ENCODE results near the gene CERS6. TPM values are rescaled to one million over a fixed set of nuclear protein-coding genes. Genes with fewer than 3 reads are reported as not detected.

CERS6 gene
- total RNA-seq, 1 donor from 2014 or later, result 30.8 TPM

DNA sequence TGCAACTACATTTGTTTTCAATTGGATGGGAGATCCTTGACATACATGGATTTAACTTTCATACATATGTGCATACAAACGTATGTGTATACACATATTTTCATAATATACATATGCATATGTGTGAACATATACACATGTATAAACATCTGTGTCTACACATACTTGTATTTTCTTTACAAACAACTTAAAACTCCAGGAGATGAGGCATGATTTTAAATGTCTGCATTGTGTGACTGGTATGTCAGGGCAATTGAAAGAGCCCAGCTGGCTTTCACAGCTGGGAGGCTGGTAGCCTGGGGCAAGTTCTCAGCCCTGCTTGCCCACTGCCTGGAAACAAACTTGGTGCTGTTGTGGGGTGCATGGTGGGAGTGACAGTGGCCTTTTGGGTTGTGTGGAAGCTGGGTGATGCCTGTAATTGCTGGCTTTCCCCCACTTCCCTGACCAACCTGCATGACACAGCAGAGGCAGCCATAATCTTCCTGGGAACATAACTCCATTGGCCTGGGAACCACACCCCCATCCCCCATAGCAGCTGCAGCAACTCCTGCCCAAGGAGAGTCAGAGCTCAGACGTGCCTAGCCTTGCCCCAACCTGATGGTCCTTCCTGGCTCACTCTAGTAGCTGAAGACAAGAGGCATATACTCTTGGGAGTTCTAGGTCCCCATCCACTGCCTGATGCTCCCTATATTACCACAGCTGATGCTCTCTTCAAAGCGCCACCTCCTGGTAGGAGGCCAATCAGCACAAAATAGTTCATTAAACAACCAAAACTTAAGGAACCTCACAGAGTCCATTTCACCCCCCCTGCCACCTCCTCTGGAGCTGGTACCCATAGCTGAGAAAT is 158.3 kb downstream of the CERS6 start:
- Histone ChIP-seq H3K4me3 (ENCODE audit: low read length in 3 of 3) (no peak overlapping the region), H3K9ac (ENCODE audit: low read depth in 1 of 3, low read length in 3 of 3) (no peak overlapping the region), H3K4me1 (ENCODE audit: control insufficient read depth in 3 of 3, insufficient read depth in 3 of 3, low read length in 3 of 3) (peaks cover 2 to 10% (median 7%) of the 10 kb centered on the region in 3 donors), H3K27ac (ENCODE audit: low read depth, low read length) (no peak overlapping the region), H3K9me3 (ENCODE audit: control insufficient read depth in 3 of 3, low read length in 3 of 3) (no peaks in the 10 kb centered on the region), H3K27me3 (ENCODE audit: control insufficient read depth in 3 of 3, insufficient read depth in 3 of 3, low read length in 3 of 3) (no peaks in the 10 kb centered on the region), H3K36me3 (ENCODE audit: control insufficient read depth in 3 of 3, insufficient read depth in 3 of 3, low read length in 3 of 3) (no peaks in the 10 kb centered on the region)

GRCh38 chr2:168620554-168620953 is 164.5 kb downstream of the CERS6 start:
- Histone ChIP-seq H3K9ac (ENCODE audit: low read depth in 1 of 3, low read length in 3 of 3) (no peak overlapping the region), H3K27me3 (ENCODE audit: control insufficient read depth in 3 of 3, insufficient read depth in 3 of 3, low read length in 3 of 3) (no peaks in the 10 kb centered on the region), H3K36me3 (ENCODE audit: control insufficient read depth in 3 of 3, insufficient read depth in 3 of 3, low read length in 3 of 3) (no peaks in the 10 kb centered on the region), H3K27ac (ENCODE audit: low read depth, low read length) (no peak overlapping the region), H3K4me3 (ENCODE audit: low read length in 3 of 3) (no peak overlapping the region), H3K4me1 (ENCODE audit: control insufficient read depth in 3 of 3, insufficient read depth in 3 of 3, low read length in 3 of 3) (no peaks in the 10 kb centered on the region), H3K9me3 (ENCODE audit: control insufficient read depth in 3 of 3, low read length in 3 of 3) (no peaks in the 10 kb centered on the region)

GRCh38 chr2:168622559-168622958 is 166.5 kb downstream of the CERS6 start:
- H3K27me3 ChIP-seq (ENCODE audit: control insufficient read depth in 3 of 3, insufficient read depth in 3 of 3, low read length in 3 of 3), result no peaks in the 10 kb centered on the region
- no peak overlapping the region for H3K27ac ChIP-seq (ENCODE audit: low read depth, low read length)
- no peak overlapping the region for H3K9ac ChIP-seq (ENCODE audit: low read depth in 1 of 3, low read length in 3 of 3)
- no peaks in the 10 kb centered on the region for H3K4me1 ChIP-seq (ENCODE audit: control insufficient read depth in 3 of 3, insufficient read depth in 3 of 3, low read length in 3 of 3)
- no peak overlapping the region for H3K4me3 ChIP-seq (ENCODE audit: low read length in 3 of 3)
- no peaks in the 10 kb centered on the region for H3K9me3 ChIP-seq (ENCODE audit: control insufficient read depth in 3 of 3, low read length in 3 of 3)
- no peaks in the 10 kb centered on the region for H3K36me3 ChIP-seq (ENCODE audit: control insufficient read depth in 3 of 3, insufficient read depth in 3 of 3, low read length in 3 of 3)

DNA sequence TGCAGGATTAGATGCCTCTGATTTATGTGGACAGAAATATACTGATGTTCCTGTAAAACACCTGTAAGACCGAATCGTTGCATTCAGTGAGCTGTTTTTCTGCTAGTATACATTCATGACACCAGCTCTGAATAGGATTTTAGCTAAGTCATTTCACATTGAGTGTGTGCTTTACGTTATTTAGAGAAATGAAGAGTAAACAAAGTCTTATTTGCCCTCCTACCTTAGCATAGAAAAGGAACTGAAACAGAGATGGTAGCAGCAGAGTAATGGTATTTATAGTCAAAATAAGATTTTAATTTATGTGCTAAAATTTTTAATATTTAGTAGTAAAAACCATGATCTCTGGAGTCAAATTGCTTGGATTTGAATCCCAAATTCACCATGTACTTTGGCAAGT is 168.0 kb downstream of the CERS6 start:
- Histone ChIP-seq H3K27me3 (ENCODE audit: control insufficient read depth in 3 of 3, insufficient read depth in 3 of 3, low read length in 3 of 3) (no peaks in the 10 kb centered on the region), H3K9ac (ENCODE audit: low read depth in 1 of 3, low read length in 3 of 3) (no peak overlapping the region), H3K9me3 (ENCODE audit: control insufficient read depth in 3 of 3, low read length in 3 of 3) (no peaks in the 10 kb centered on the region), H3K27ac (ENCODE audit: low read depth, low read length) (no peak overlapping the region), H3K4me3 (ENCODE audit: low read length in 3 of 3) (no peak overlapping the region), H3K36me3 (ENCODE audit: control insufficient read depth in 3 of 3, insufficient read depth in 3 of 3, low read length in 3 of 3) (no peaks in the 10 kb centered on the region), H3K4me1 (ENCODE audit: control insufficient read depth in 3 of 3, insufficient read depth in 3 of 3, low read length in 3 of 3) (no peaks in the 10 kb centered on the region)

GRCh38 chr2:168626096-168626495 is 170.0 kb downstream of the CERS6 start:
- H3K9me3 ChIP-seq (ENCODE audit: control insufficient read depth in 3 of 3, low read length in 3 of 3), result no peaks in the 10 kb centered on the region
- no peak overlapping the region for H3K27ac ChIP-seq (ENCODE audit: low read depth, low read length)
- H3K4me1 ChIP-seq (ENCODE audit: control insufficient read depth in 3 of 3, insufficient read depth in 3 of 3, low read length in 3 of 3), result no peaks in the 10 kb centered on the region
- no peaks in the 10 kb centered on the region for H3K27me3 ChIP-seq (ENCODE audit: control insufficient read depth in 3 of 3, insufficient read depth in 3 of 3, low read length in 3 of 3)
- no peaks in the 10 kb centered on the region for H3K36me3 ChIP-seq (ENCODE audit: control insufficient read depth in 3 of 3, insufficient read depth in 3 of 3, low read length in 3 of 3)
- no peak overlapping the region for H3K9ac ChIP-seq (ENCODE audit: low read depth in 1 of 3, low read length in 3 of 3)
- no peak overlapping the region for H3K4me3 ChIP-seq (ENCODE audit: low read length in 3 of 3)

GRCh38 chr2:168626647-168627046 is 170.6 kb downstream of the CERS6 start:
- no peak overlapping the region for H3K27ac ChIP-seq (ENCODE audit: low read depth, low read length)
- no peaks in the 10 kb centered on the region for H3K27me3 ChIP-seq (ENCODE audit: control insufficient read depth in 3 of 3, insufficient read depth in 3 of 3, low read length in 3 of 3)

GRCh38 chr2:168632709-168633121 is 176.6 kb downstream of the CERS6 start:
- H3K27ac ChIP-seq (ENCODE audit: low read depth, low read length), result peak overlapping the region; percentile 44
- H3K9me3 ChIP-seq (ENCODE audit: control insufficient read depth in 3 of 3, low read length in 3 of 3), result no peaks in the 10 kb centered on the region
- no peak overlapping the region for H3K4me3 ChIP-seq (ENCODE audit: low read length in 3 of 3)
- H3K36me3 ChIP-seq (ENCODE audit: control insufficient read depth in 3 of 3, insufficient read depth in 3 of 3, low read length in 3 of 3), result no peaks in the 10 kb centered on the region
- H3K4me1 ChIP-seq (ENCODE audit: control insufficient read depth in 3 of 3, insufficient read depth in 3 of 3, low read length in 3 of 3), result peaks cover 9 to 18% (median 10%) of the 10 kb centered on the region in 3 donors
- no peak overlapping the region for H3K9ac ChIP-seq (ENCODE audit: low read depth in 1 of 3, low read length in 3 of 3)
- H3K27me3 ChIP-seq (ENCODE audit: control insufficient read depth in 3 of 3, insufficient read depth in 3 of 3, low read length in 3 of 3), result no peaks in the 10 kb centered on the region

More at GRCh38 chr2:168626647-168627046, 170.6 kb downstream of the CERS6 start:
- no peak overlapping the region for H3K9ac ChIP-seq (ENCODE audit: low read depth in 1 of 3, low read length in 3 of 3)
- H3K9me3 ChIP-seq (ENCODE audit: control insufficient read depth in 3 of 3, low read length in 3 of 3), result no peaks in the 10 kb centered on the region
- no peak overlapping the region for H3K4me3 ChIP-seq (ENCODE audit: low read length in 3 of 3)
- no peaks in the 10 kb centered on the region for H3K4me1 ChIP-seq (ENCODE audit: control insufficient read depth in 3 of 3, insufficient read depth in 3 of 3, low read length in 3 of 3)
- no peaks in the 10 kb centered on the region for H3K36me3 ChIP-seq (ENCODE audit: control insufficient read depth in 3 of 3, insufficient read depth in 3 of 3, low read length in 3 of 3)

- Histone ChIP-seq H3K27ac (ENCODE audit: low read depth, low read length) (peak overlapping the region; percentile 44), H3K9ac (ENCODE audit: low read depth in 1 of 3, low read length in 3 of 3) (no peak overlapping the region), H3K4me3 (ENCODE audit: low read length in 3 of 3) (no peak overlapping the region), H3K27me3 (ENCODE audit: control insufficient read depth in 3 of 3, insufficient read depth in 3 of 3, low read length in 3 of 3) (no peaks in the 10 kb centered on the region), H3K4me1 (ENCODE audit: control insufficient read depth in 3 of 3, insufficient read depth in 3 of 3, low read length in 3 of 3) (peaks cover 9 to 18% (median 10%) of the 10 kb centered on the region in 3 donors), H3K9me3 (ENCODE audit: control insufficient read depth in 3 of 3, low read length in 3 of 3) (no peaks in the 10 kb centered on the region), H3K36me3 (ENCODE audit: control insufficient read depth in 3 of 3, insufficient read depth in 3 of 3, low read length in 3 of 3) (no peaks in the 10 kb centered on the region)
Observed at GRCh38 chr2:168633200-168633599, 177.1 kb downstream of the CERS6 start.

- Histone ChIP-seq H3K36me3 (ENCODE audit: control insufficient read depth in 3 of 3, insufficient read depth in 3 of 3, low read length in 3 of 3) (no peaks in the 10 kb centered on the region), H3K9ac (ENCODE audit: low read depth in 1 of 3, low read length in 3 of 3) (no peak overlapping the region), H3K9me3 (ENCODE audit: control insufficient read depth in 3 of 3, low read length in 3 of 3) (no peaks in the 10 kb centered on the region), H3K4me3 (ENCODE audit: low read length in 3 of 3) (no peak overlapping the region), H3K27me3 (ENCODE audit: control insufficient read depth in 3 of 3, insufficient read depth in 3 of 3, low read length in 3 of 3) (no peaks in the 10 kb centered on the region), H3K27ac (ENCODE audit: low read depth, low read length) (no peak overlapping the region), H3K4me1 (ENCODE audit: control insufficient read depth in 3 of 3, insufficient read depth in 3 of 3, low read length in 3 of 3) (peaks cover 9 to 18% (median 10%) of the 10 kb centered on the region in 3 donors)
Observed at GRCh38 chr2:168633895-168634294, 177.8 kb downstream of the CERS6 start.

DNA sequence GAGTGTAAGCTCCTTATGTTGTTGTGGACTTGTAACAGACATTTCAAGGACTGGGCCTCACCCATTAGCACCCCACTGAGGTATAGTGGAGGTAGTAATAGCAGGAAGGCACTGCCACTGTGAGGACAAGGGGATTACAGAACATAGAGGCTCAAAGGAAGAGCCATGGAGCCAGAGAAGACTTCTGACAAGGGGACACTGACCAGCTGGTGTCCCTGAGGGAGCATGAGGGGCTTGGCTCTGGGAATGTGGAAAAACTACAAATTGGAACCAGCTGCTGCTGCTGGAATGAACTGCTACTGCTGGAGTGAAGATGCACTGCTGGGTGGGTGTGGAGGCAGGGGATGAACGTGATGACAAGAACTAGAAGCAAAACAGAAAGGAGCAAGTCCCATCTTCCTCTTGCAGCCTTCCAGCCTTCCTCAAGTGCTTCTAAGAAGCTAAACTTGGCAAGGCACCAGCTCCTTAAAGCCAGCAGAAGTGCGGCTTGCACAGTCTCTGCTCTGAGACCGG is 179.0 kb downstream of the CERS6 start:
- H3K9me3 ChIP-seq (ENCODE audit: control insufficient read depth in 3 of 3, low read length in 3 of 3), result no peaks in the 10 kb centered on the region
- H3K36me3 ChIP-seq (ENCODE audit: control insufficient read depth in 3 of 3, insufficient read depth in 3 of 3, low read length in 3 of 3), result no peaks in the 10 kb centered on the region
- no peak overlapping the region for H3K27ac ChIP-seq (ENCODE audit: low read depth, low read length)
- H3K4me1 ChIP-seq (ENCODE audit: control insufficient read depth in 3 of 3, insufficient read depth in 3 of 3, low read length in 3 of 3), result peaks cover 14 to 18% (median 18%) of the 10 kb centered on the region in 3 donors
- no peaks in the 10 kb centered on the region for H3K27me3 ChIP-seq (ENCODE audit: control insufficient read depth in 3 of 3, insufficient read depth in 3 of 3, low read length in 3 of 3)
- no peak overlapping the region for H3K4me3 ChIP-seq (ENCODE audit: low read length in 3 of 3)
- H3K9ac ChIP-seq (ENCODE audit: low read depth in 1 of 3, low read length in 3 of 3), result peak overlapping the region in 1 of 3 donors; percentile 3

All from skeletal muscle tissue (tissue), 4 donors.